HG02970 (cell line): ENCODE results near the gene ITGB3BP.
"Not testable (repeated sequence)": the region's sequence is repeated elsewhere in the genome, so short reads cannot be mapped to it uniquely, and the experiment has no call there.

Experiments
- ATAC-seq: cut with Tn5 transposase; IDR thresholded peaks from one replicate; pipeline ENCODE4 v1.9.1; 2021; ENCODE audit warnings: mild to moderate bottlenecking, moderate library complexity, moderate number of reproducible peaks; ENCODE audit not compliant: unreplicated experiment, low FRiP score

ITGB3BP gene

DNA sequence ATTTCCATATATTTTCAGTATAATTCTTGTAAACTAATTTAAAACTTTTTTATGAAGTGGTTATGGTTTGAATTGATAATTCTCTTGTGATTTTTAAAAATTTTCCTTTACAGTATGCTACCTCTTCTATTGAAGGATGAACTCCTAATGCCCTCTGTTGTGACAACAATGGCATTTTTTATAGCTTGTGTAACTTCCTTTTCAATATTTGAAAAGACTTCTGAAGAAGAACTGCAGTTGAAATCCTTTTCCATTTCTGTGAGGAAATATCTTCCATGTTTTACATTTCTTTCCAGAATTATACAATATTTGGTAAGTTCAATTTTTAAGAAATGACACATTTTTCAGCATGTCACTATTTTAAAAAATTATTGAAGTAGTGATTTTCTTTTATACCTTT lies 94.2 kb downstream of the ITGB3BP start:
- ATAC-seq = no peak

DNA sequence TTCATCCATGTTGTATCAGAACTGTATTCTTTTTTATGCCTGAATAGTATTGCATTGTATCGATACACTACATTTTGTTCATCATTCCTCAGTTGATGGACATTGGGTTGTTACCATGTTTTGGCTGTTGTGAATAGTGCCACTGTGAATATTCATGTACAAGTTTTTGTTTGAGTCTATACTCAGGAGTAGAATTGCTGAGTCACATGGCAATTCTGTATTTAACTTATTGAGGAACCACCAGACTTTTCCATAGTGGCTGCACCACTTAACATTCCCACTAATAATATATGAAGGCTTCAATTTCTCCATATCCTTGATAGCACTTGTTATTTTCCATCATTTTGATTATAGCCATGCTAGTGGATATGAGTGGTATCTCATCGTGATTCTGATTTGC lies 99.4 kb downstream of the ITGB3BP start:
- no peak for ATAC-seq

DNA sequence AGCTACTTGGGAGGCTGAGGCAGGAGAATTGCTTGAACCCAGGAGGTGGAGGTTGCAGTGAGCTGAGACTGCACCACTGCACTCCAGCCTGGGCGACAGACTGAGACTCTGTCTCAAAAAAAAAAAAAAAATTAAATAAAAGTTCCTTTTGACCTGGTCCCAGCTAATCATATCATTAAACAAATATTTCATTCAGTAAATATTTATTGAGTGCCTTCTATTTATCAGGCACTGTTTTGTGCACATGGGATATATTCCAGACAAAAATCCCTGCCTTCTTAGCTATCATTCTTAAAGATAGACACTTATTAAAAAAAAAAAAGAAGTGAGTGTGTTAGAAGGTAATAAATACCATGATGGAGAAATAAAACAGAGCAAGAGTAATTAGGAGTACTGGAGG lies 102.3 kb downstream of the ITGB3BP start:
- not testable (repeated sequence) for ATAC-seq

DNA sequence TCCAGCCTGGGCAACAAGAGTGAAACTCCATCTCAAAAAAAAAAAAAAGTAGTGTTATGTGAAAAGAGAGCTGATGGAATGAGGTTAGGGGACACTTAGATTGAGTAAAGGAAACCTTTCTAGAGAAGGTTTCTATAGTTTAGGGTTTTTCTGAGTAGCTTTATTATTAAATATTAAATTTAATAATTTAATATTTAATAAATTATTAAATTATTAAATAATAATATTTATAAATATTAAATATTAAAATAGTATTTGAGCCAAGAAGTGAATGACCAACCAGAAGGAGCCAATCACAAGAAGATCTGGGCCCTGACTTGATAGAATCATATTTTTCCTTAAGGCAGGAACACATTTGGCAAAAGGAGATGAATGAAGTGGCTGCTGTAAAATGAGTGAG lies 104.9 kb downstream of the ITGB3BP start:
- ATAC-seq = no peak

DNA sequence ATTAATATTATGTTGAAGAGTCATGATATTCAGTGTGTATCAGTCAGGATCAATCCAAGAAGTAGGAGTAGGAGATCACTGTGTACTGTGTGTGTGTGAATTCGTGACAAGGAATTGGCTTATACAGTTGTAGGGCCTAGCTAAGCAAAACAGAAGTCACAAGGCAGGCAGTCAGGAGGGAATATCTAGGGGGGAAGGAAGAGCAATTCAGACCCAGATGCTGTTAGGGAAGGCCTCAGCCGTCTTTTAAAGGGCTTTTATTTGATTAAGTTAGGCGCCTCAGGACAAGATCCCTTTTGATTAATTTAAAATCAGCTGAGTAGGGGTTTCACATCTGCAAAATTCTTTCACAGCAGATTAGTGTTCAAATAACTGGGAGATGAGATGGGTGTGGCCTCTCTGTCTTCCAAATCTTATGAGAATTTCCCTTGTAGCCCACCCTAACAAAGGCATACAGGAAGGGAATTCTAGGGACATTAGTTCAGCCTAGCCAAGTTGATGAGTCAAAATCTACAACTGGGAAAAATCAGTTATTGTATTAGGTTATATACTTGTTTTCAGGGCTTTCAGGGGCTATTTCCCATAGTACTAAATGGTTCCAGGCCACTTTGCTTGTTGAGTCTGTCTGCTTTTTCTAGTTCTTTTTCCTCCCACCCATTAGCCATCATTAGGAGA lies 108.2 kb downstream of the ITGB3BP start:
- no peak for ATAC-seq

DNA sequence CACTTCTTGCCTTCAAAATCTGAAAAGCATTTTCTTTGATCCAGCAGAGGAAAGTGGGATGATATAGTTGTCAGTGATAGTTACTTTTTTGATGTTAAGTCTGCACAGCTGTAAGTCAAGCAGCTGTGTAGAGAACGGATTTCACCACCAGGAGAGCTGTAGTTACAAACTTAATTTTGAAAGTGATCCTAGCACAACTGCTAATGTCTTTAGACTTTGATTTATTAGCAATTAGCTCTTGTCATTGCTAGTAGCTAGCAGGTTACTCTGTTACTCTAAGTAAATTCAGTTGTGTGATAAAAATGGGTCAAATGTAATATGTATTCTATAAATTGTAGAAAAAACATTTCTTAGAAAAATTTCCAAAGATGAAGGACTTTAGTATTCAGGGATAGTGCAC lies 109.6 kb downstream of the ITGB3BP start:
- no peak for ATAC-seq

DNA sequence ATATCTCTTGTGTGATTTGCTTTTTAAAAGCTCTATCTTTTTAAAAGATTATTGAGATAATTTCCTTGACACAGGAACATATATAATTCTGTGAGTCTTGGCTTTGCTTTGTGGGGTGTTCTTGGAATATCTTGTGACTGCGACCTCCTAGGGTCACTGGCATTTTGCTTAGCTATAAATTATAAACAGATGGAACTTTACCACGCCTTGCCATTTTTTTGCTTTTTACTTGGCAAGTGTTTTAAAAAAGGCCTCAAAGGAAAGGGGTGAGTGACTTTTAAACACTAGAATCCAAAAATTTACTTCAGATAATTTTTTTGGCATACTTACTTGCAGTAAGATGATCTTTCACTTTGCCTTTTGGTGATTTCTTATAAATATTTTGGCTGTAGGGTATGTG lies 112.0 kb downstream of the ITGB3BP start:
- no peak for ATAC-seq

DNA sequence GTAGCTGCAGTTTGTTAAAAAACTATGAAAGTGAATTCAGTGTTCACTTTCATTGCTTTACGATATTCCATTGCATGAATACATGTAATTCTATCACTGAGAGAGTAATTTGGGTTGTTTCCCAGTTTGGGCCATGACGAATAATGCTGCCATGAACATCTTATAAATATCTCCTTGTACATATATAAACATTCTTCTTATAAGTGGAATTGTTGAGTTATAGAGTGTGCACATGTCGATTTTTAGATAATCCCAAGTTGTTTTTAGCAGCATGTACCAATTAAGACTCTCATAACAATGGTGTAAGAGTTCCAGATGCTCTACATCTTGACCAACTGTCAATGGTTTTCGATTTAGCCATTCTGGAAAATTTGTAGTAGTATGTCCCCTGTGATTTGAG lies 114.7 kb downstream of the ITGB3BP start:
- ATAC-seq = no peak

DNA sequence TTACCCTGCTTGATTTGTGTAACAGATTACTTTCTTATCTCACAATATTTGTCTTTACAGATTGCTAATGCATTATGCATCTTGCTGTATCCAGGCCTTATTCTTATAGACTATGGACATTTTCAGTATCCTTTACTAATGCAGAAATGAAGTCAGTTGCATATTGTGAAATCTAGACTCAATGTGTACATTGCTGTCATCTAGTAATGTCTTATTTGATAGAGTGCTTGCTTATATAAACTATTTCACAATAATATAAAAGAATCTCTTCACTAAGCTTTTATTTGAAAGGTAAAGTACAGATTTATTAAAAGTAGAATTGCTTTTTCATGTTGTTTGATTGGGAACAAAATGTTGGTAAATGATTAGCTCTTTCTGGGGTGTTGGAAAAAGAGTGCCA lies 116.0 kb downstream of the ITGB3BP start:
- ATAC-seq = no peak

DNA sequence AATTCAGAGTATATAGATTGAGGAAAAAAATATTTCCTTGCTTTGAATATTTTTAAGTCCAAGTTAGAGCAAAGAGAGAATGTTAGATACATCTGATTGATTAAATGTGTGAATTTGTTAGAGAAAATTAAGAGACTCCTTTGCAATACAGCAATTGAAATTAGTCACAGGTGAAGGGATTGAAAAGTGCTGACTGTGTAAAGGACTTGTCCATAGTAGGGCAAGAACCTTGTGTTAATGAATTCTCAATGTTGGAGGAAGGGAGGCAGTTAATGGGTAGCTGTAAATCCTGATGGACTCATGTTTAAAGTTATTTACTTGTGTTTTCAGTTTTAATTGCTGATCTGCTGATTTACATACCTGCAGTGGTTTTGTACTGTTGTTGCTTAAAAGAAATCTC lies 117.0 kb downstream of the ITGB3BP start:
- ATAC-seq = no peak

DNA sequence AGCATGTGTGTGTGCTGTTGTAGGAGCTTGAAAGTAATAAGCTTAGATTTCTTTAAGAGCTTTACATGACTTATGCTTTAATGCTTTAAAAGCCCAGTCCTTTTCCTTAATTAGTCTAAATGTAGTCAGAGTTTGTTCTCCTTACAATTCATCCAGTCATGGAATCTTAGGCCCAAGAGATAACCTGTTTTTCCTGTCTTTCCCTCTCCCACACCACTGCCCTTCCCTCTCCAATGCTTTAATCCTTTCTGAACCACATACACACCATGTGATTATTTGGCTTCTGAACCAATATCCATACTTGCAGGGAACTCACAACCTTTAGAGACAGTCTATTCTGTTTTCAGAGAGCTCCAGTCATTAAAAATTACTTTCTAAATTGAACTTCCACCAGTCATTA lies 118.0 kb downstream of the ITGB3BP start:
- ATAC-seq = no peak

DNA sequence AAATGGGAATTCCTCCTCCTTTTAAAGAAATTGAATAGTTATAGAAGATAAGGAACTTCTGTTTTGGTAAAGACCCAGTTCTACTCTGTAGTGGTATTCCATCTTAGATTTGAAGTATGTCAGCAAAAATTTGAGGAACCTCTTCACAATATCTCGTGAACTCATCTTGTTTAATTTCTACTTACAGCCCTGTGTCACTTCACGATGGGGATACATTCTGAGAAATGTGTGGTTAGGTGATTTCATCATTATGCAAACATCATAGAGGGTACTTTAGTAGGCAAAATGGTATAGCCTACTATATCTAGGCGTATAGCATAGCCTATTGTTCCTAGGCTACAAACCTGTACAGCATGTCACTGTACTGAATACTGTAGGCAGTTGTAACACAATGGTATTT lies 119.6 kb downstream of the ITGB3BP start:
- no peak for ATAC-seq

DNA sequence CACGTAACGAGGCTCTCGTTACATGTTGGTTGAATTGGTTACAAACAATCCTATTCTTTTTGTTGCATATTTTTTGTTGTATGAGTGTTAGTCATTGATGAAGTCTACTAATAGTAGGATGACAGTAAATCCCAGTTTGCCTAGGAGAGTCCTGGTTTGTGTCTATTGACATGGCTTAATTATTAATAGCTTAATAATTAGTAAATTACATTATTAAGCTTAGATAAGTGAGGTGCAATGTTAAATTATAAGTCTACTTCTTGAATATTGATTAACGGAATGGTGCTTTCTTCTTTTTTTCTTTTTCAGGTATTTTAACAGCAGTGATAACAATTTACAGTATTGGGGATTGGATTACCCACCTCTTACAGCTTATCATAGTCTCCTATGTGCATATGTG lies 121.1 kb downstream of the ITGB3BP start:
- no peak for ATAC-seq
